NCI-H2227 (cell line): ENCODE measurements around the gene SYPL1.
A peak's percentile ranks its signal among the peaks of the same experiment; 100 is the strongest.

Experiments used
- DNase-seq: peaks from one replicate; lab custom pipeline; 2025; ENCODE audit not compliant: unreplicated experiment; lab: John Stamatoyannopoulos, UW

The SYPL1 gene

DNA sequence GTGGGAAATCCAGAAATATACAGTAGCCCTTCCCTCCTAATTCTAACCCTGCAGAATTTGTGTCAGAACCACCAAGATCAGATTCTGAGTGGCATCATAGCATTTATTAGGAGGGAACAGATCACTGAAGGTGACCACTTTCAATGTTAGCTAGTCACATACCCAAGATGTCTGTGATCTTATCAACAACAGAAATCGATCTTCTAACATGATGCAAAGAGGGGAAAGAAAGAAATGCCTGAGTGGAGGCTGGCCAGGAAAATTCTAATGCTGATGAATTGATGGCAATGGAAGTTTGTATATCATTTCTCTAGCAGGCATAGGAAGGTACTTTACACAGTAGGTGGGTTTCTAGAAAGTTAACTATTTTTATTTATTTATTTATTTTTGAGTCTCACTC, 10.6 kb upstream of the SYPL1 start:
- DNase-seq: no peak

DNA sequence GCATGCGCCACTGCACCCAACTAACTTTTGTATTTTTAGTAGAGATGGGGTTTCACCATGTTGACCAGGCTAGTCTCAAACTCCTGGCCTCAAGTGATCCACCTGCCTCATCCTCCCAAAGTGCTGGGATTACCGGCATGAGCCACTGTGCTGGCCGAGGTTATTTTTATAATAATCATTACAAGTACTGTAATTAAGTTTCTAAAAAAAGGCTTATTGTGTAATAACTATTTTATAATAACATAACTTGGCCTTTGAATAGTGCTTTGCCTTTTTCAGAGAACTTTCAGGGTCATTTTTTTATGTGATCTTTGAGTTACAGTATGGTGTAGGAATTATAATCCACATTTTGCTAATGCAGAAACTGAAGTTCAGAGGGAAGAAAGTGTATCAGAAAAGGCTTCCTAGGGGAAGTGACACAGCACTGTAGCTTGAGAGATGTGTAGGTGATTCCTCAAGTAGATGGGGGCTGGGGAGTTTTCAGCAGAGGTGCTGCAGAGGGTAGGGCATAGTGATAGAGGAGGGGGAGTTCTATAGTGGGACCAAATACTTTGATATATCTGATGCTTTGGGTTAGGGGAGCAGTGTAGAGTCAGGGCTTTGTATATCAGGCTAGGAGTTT, 9.2 kb upstream of the SYPL1 start:
- DNase-seq: no peak

- no peak for DNase-seq
Measured at GRCh38 chr7:106120500-106120899, 8.4 kb upstream of the SYPL1 start.

DNA sequence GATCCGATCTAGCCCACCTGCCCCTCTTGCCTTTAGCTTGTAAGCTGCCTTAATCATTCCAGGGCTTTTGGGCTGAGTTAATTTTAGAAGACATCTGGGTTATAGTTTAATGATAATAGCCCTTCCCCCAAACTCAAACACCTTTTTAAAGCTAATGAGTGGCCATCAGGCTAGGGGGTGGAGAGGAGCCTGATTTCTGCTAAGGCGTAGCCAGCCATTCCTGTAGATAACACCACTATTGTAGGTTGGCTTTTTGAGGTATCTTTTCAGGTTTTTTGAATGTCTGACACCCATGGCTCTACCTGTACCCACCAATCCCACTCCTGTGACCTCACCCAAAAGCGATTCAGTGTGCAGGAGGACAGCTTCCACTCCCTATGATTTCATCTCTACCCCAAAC, 7.6 kb upstream of the SYPL1 start:
- no peak for DNase-seq

DNA sequence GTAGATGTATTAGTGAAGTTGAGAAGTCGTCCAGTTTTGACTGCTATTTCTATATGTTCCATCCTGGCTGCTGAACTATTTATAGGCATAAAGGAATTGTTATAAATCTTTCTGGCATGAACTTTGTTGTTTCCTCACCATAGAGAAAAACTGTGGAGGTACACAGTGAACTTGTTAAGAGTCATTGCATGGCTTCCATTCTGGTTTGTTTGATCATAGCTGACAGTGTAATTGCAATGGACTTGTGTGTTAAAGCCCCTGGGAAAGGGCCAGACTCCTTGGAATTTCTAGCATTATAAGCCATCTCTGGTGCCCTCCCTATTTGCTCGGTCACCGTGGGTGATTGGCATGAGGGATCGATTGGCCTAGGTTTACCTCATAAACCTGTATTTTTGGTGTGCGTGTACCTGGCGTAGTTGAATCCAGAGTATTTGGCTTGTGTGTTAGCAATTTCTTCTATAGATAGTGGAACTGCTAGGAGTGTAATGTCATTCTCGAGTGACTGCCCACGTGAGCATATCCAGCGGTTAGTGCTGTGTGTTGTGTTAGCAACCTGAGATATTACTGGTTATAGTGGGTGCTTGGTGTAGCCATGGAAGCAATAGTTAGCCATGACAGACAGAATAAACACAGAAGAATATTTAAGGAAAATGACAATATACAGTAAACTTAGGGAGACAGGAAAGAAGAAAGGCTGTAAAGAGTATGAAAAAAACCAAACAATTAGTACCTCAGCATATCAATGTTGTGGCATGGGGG, 5.9 kb upstream of the SYPL1 start:
- no peak for DNase-seq

DNA sequence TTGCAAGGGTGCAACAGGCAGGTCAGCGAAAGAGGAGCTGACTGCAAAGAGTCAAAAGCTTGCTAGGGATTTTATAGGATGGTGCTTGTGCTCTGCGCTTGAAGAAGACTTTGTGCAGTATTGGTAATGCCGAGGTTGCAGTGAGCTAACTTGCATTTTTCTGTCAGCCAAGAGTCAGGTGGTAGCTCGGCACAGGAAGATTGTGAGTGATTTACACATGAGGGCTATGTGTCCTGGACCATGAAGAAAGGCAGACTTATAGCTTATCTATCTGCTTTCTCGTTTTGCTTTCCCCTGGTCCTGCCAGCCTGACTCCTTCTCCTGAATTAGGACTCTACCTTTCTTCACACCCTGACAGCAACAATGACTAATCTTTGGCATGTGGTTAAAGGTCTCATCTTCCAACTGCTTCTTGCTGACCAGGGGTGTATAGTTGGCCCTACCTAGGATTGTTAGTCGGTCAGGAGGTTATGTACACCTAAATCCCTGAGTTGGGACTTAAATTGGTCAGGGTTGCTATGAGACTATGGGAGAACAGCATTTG, 4.1 kb upstream of the SYPL1 start:
- no peak for DNase-seq

DNA sequence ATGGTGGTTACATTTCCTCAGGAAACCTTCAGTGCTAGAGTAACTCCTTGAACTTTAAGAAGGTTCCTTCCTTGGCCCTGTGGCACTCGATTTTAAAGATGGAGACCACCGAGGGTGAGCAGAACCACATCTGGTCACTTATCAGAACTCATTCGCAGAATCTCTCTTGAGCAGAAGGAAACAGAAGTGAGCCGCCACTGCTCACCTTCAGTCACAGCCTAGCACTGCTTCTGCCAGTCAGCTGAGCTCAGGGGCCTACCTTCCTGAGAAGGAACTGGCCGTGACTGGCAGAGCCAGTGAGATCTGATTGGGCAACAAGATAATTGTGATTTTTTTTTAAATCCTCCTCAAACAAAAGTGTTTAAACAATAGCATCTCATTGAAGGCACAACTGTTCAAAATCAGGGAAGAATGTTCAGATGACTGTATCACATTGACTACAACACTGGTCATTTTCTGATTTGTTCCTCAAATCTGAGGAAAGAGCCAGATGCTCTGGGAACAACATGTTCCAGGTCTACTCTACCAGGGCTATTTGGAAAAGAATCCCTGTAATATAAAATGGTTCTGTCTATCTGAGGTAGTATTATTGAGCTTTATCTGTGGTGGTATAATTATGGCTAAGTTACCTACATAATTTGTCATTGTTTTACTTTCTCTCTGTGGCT, 2.7 kb upstream of the SYPL1 start:
- no peak for DNase-seq

DNA sequence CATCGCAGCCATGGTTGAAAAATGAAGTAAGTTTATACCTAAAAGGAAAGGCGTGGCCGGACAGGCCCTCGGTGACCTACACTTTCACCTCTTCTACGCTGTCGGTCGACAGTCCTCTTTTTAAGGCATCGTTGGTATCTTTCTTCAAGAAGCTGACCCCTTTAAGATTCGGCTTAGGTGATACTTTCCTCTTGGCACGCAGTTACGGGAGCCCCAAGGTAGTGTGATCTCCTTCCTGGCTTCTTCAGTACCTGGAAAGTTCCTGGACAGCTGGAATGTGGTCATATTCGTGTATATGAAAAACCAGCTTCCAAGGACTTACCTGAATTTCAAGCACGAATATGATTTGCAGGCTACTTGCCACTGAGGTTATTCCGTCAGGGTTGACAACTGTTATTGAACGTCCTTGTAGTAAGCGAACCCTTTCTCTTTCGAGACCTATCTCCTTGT, 885 bp upstream of the SYPL1 start:
- DNase-seq: no peak

GRCh38 chr7:106111655-106112117, 426 bp downstream of the SYPL1 start:
- peak; percentile 74 for DNase-seq

DNA sequence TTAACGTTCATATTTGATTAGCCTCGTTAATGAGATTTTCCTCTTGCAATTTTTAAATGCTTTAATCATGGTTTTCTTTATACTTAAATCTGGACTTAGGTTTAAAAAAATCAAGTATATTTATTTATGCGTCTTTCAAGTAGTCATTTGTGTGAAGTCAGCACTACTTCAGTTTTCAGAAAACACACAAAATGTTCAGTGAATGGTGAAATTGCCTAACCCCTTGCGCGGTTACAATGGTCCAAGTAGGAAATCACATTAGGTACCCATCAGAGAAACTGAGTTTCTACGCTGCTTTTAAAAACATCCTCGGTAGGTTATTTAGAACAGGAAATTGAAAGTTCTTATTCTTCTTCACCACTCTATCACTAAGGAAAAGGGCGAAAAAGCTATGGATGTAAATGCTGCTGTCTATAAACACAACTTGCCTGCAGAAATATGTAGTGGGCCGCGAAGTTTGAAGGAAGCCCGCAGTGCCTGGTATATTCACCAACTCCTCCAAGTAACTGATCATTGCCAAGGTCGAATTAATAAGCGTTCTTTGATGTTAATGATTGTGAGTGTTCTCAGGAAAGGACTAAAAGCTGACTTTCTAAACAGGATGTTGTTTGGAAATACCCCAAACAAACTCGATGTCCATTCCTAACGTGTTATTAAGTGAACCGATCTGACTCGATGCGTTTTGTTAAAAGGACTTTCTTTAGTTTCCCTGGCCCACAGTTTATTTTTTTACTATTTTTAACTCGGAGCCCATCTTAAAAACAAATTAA, 1.0 kb downstream of the SYPL1 start:
- DNase-seq: no peak

GRCh38 chr7:106110238-106110560, 1.9 kb downstream of the SYPL1 start:
- peak; percentile 14 for DNase-seq

DNA sequence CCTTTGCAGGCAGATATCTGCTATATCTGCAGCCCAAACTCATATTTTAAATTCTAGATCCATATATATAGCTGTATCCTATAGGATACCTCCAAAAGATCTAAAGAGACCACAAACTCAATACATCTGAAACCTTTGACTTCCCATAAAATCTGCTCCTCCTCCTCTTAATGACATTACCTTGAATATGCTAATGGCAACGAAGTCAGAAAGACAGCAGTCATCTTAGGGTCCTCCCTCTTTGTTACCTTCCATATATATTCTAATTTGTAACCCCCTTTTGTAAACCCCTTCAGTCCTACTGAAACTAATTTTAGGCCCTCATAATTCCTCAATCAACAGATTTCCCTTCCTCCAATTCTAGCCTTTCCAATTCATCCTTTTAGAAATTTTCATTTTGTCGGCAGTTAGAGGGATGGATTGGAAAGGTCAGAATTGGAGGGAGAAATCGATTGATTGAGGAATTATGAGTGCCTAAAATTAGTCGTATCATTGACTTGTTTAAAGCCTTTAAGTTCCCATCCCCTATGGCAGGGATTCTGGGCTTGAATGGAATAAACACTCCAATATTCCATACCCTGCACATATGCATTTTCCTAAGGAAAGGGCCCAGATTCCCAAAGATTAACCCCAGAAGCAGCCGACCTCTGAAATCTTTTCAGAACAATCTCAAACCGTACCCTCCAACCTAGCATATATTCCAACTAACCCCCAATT, 2.4 kb downstream of the SYPL1 start:
- DNase-seq: no peak

DNA sequence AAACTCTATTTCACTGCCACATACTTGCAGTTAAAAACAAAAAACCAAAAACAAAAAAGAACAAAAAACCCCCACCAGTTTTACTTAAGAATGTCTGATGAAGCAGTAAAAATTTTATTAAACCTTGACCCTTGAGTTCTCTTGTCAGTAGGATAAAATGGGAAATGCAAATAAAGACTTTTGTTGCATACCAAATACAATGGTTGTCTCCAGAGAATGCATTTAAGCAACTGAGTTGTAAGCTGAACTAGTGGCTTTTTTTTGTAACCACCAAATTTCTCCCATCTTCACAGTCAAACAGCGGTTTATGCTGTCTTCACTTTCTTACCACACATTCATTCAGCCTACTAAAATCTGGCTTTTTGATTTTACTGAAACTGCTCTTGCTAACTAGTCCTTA, 3.1 kb downstream of the SYPL1 start:
- DNase-seq: no peak

DNA sequence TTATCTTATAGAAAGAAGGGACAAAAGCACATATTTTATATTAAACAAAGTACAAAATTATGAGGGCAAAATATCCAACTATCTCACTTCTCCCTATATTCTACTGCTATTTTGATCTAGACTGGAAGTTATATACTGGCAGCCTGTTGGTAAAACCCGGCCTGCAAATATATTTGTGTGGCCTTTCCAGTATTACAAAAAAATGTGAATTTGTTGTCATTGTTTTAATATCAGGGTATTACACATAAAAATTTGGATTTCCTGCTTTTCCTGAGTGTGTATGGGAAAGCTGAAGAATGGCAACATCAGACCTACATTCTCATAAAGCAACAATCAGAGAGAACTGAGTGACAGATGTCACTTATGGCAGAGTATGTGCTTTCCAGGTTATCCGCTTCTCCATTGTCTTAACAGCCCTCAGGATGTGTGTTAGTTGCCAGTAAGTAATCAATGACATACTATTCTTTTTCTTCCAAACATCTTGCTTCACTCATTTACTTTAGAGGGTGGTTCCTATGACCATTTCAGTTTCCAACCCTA, 7.3 kb downstream of the SYPL1 start:
- DNase-seq: no peak

DNA sequence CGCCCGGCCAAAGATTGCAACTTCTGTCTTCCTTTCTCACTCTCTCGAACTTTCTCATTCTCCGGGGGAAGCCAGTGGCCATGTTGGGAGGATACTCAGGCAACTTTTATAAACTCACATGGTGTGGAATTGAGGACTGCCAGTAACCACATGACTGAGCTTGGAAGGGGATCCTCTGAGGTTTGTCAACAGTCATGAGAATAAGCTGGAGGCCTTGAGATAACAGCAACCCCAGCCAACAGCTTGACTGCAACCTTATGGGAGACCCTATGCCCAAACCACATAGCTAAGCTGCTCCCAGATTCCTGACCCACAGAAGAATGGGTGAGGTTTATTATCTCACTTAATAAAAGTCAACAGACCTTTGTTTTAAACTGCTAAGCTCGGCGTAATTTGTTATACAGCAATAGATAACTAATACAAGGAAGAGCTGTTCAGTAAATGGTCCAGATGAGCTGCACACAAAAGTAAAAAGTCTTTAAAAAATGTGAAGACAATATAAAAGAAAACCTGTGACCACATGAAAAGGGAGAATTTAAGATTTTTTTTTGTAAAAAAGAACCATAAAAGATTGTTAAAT, 9.6 kb downstream of the SYPL1 start:
- no peak for DNase-seq

- no peak for DNase-seq
Measured at GRCh38 chr7:106101726-106102125, 10.4 kb downstream of the SYPL1 start.

- no peak for DNase-seq
Measured at GRCh38 chr7:106100863-106101629, 11.1 kb downstream of the SYPL1 start.

DNA sequence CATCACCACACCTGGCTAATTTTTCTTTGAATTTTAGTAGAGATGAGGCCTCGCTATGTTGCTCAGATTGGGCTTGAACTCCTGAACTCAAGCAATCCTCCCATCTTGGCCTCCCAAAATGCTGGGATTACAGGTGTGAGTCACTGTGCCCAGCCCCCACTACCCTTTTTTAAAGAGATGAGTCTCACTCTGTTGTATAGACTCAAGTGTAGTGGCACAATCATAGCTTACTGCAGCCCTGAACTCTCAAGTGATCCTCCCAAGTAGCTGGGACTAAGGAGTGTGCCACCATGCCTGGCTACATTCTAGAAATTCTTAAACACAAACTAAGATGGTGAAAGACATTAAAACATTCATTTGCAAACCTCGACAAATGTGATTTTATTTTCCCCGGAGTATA, 12.6 kb downstream of the SYPL1 start:
- no peak for DNase-seq

DNA sequence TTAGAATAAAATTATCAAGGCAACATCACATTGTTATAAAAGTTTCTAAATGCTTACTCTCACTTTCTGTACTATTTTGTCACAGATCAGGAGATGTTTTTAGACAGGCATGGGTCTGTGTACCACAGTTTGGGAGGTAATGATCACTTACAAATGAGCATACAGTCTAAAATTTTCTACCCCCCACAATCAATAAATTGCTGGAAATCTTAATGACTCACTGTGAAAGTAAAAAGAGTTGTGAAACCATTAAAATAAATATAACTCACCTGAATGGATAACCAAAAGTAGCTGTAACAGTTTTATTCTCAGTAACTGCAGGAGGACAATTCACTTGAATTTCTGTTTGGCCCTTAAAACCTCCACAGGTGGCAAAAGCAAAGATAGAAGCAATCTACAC, 13.2 kb downstream of the SYPL1 start:
- DNase-seq: no peak
